ENCODE measurements around the gene ANKRD27.
"Not testable (repeated sequence)": the region's sequence is repeated elsewhere in the genome, so short reads cannot be mapped to it uniquely, and the experiment has no call there.

- TF ChIP-seq EZH2phosphoT487 (IDR thresholded peaks at IDR 0.05; ENCODE audit: borderline replicate concordance, low read depth); EP300 (IDR thresholded peaks at IDR 0.05; ENCODE audit: borderline replicate concordance in 1 of 2, low read depth in 1 of 2, low read length in 1 of 2); RFX5 (IDR thresholded peaks at IDR 0.05; ENCODE audit: low read length); TEAD4 (IDR thresholded peaks at IDR 0.05; ENCODE audit: borderline replicate concordance, insufficient read depth); YY1 (IDR thresholded peaks at IDR 0.05; ENCODE audit: low read depth); CHD2 (IDR thresholded peaks at IDR 0.05; ENCODE audit: low read length, partially characterized antibody): not testable (repeated sequence)
Measured at GRCh38 chr19:32716203-32716602, 41.2 kb upstream of the ANKRD27 start.

Data from SK-N-SH (cell line).